C1 segment of cervical spinal cord (tissue), 14 donors: Measurements from ENCODE around the gene CTAGE9.

Source experiments
- DNase-seq, 14 donors: peaks; one replicate each; lab custom pipeline; 2025; lab: John Stamatoyannopoulos, UW

The CTAGE9 gene

GRCh38 chr6:131669891-131670290, 40.9 kb downstream of the CTAGE9 start:
- no peak for DNase-seq

GRCh38 chr6:131663578-131664165, 47.1 kb downstream of the CTAGE9 start:
- DNase-seq, result no peak

GRCh38 chr6:131660195-131660594, 50.6 kb downstream of the CTAGE9 start:
- no peak for DNase-seq
